PC-3 (cell line): ENCODE results near the gene SAMD3.
"Not testable (repeated sequence)": the region's sequence is repeated elsewhere in the genome, so short reads cannot be mapped to it uniquely, and the experiment has no call there.

ENCODE experiments used
- CTCF ChIP-seq: fragments of 300-600 bp; sonication (generic); conservative IDR thresholded peaks from 2 replicates; pipeline ENCODE4 v1.5.1; 2017; ENCODE audit warnings: antibody characterized with exemption, low read depth, mild to moderate bottlenecking, low read length
- EZH2 ChIP-seq: fragments of 300-600 bp; sonication (generic); IDR thresholded peaks from one replicate; pipeline ENCODE4 v1.6.1; 2017; ENCODE audit warnings: antibody characterized with exemption, mild to moderate bottlenecking, low read length; ENCODE audit not compliant: unreplicated experiment
- EZH2phosphoT487 ChIP-seq: fragments of 300-600 bp; sonication (generic); IDR thresholded peaks from 2 replicates; pipeline ENCODE4 v1.6.1; 2018; ENCODE audit warnings: mild to moderate bottlenecking, antibody characterized with exemption, low read length, borderline replicate concordance

GRCh38 chr6:130260050-130260462 lies 37.3 kb upstream of the SAMD3 start:
- TF ChIP-seq CTCF, EZH2, EZH2phosphoT487: not testable (repeated sequence)
